ENCODE data around the gene RNF150.

- no peak for TF ChIP-seq RARB (CRISPR knock-in tag; IDR thresholded peaks at IDR 0.05)
- no peak for TF ChIP-seq CSRNP3 (CRISPR knock-in tag; IDR thresholded peaks at IDR 0.05)
- no peak for TF ChIP-seq ZFP30 (CRISPR knock-in tag; IDR thresholded peaks at IDR 0.05)
- no peak for TF ChIP-seq ZNF565 (CRISPR knock-in tag; conservative IDR thresholded peaks at IDR 0.05; ENCODE audit: low read depth)
Observed at GRCh38 chr4:141011901-141012315, 121.4 kb downstream of the RNF150 start.

Data from SK-N-SH treated with all-trans-retinoic acid at 6 μM for 48 hours (cell line).